H9 (cell line): ENCODE measurements around the gene FANCC. TPM values are rescaled to one million over a fixed set of nuclear protein-coding genes. Genes with fewer than 3 reads are reported as not detected.

Experiments used
- DNase-seq: peaks from one replicate; pipeline ENCODE4 v3.0.0-alpha.2; 2017
- H2AFZ ChIP-seq: one replicate; pipeline ENCODE4 v1.6.1; 2013; ENCODE audit warnings: mild to moderate bottlenecking, low read length, control low read depth, moderate library complexity
- H2AK5ac ChIP-seq: 2 replicates; pipeline ENCODE4 v1.6.1; 2013; ENCODE audit warnings: low read length, control low read depth, mixed read lengths; ENCODE audit not compliant: insufficient read length
- H2BK120ac ChIP-seq: one replicate; pipeline ENCODE4 v1.6.1; 2013; ENCODE audit warnings: low read depth, mild to moderate bottlenecking, low read length, control low read depth, inconsistent platforms; ENCODE audit not compliant: poor library complexity, severe bottlenecking
- H2BK12ac ChIP-seq: 2 replicates; pipeline ENCODE4 v1.6.1; 2013; ENCODE audit warnings: low read length, control low read depth, mixed read lengths, low read depth; ENCODE audit not compliant: insufficient read length
- H2BK15ac ChIP-seq: 2 replicates; pipeline ENCODE4 v1.6.1; 2013; ENCODE audit warnings: low read depth, low read length, control low read depth
- H2BK20ac ChIP-seq: one replicate; pipeline ENCODE4 v1.6.1; 2013; ENCODE audit warnings: low read depth, mild to moderate bottlenecking, low read length, control low read depth, inconsistent platforms; ENCODE audit not compliant: poor library complexity, severe bottlenecking
- H2BK5ac ChIP-seq: 2 replicates; pipeline ENCODE4 v1.6.1; 2013; ENCODE audit warnings: low read length, control low read depth, mixed read lengths; ENCODE audit not compliant: insufficient read length
- H3K14ac ChIP-seq: 2 replicates; pipeline ENCODE4 v1.6.1; 2013; ENCODE audit warnings: low read length, control low read depth; ENCODE audit not compliant: insufficient read depth
- H3K18ac ChIP-seq: 2 replicates; pipeline ENCODE4 v1.6.1; 2013; ENCODE audit warnings: low read depth, mild to moderate bottlenecking, mixed read lengths, low read length, control low read depth; ENCODE audit not compliant: insufficient read length
- H3K23ac ChIP-seq: 2 replicates; pipeline ENCODE4 v1.6.1; 2013; ENCODE audit warnings: low read length, control low read depth, mixed read lengths, low read depth; ENCODE audit not compliant: insufficient read length
- H3K23me2 ChIP-seq: 2 replicates; pipeline ENCODE4 v1.6.1; 2013; ENCODE audit warnings: low read depth, mild to moderate bottlenecking, mixed read lengths, low read length, control low read depth; ENCODE audit not compliant: insufficient read length, poor library complexity, severe bottlenecking
- H3K27ac ChIP-seq: 2 replicates; pipeline ENCODE4 v1.5.1; 2013; ENCODE audit warnings: low read length, control low read depth, mixed read lengths, low read depth; ENCODE audit not compliant: insufficient read length
- H3K27me3 ChIP-seq: 2 replicates; pipeline ENCODE4 v1.6.1; 2013; ENCODE audit warnings: low read length, control low read depth, inconsistent platforms; ENCODE audit not compliant: insufficient read depth
- H3K4ac ChIP-seq: 2 replicates; pipeline ENCODE4 v1.6.1; 2013; ENCODE audit warnings: low read depth, mild to moderate bottlenecking, control low read depth, inconsistent platforms, low read length, moderate library complexity
- H3K4me1 ChIP-seq: 2 replicates; pipeline ENCODE4 v1.6.1; 2013; ENCODE audit warnings: low read length, control low read depth, inconsistent platforms; ENCODE audit not compliant: insufficient read depth
- H3K4me2 ChIP-seq: 2 replicates; pipeline ENCODE4 v1.6.1; 2013; ENCODE audit warnings: low read length, control low read depth, mixed read lengths; ENCODE audit not compliant: insufficient read length, insufficient read depth
- H3K56ac ChIP-seq: 2 replicates; pipeline ENCODE4 v1.6.1; 2013; ENCODE audit warnings: low read depth, mild to moderate bottlenecking, mixed read lengths, low read length, control low read depth; ENCODE audit not compliant: insufficient read length
- H3K79me1 ChIP-seq: 2 replicates; pipeline ENCODE4 v1.6.1; 2013; ENCODE audit warnings: low read depth, mild to moderate bottlenecking, moderate library complexity, low read length, control low read depth, inconsistent platforms; ENCODE audit not compliant: insufficient read depth, poor library complexity, severe bottlenecking
- H3K79me2 ChIP-seq: 2 replicates; pipeline ENCODE4 v1.6.1; 2013; ENCODE audit warnings: low read length, control low read depth, inconsistent platforms; ENCODE audit not compliant: insufficient read depth
- H3K9ac ChIP-seq: 2 replicates; pipeline ENCODE4 v1.6.1; 2013; ENCODE audit warnings: low read length, control low read depth, mixed read lengths; ENCODE audit not compliant: insufficient read length; ENCODE audit errors: extremely low read depth
- H3K9me3 ChIP-seq: one replicate; pipeline ENCODE4 v1.6.1; 2013; ENCODE audit warnings: low read depth, low read length, inconsistent platforms; ENCODE audit not compliant: control insufficient read depth
- H3T11ph ChIP-seq: one replicate; pipeline ENCODE4 v1.6.1; 2013; ENCODE audit warnings: mild to moderate bottlenecking, low read length, control low read depth, inconsistent platforms
- H4K20me1 ChIP-seq: one replicate; pipeline ENCODE4 v1.6.1; 2013; ENCODE audit not compliant: control insufficient read depth, insufficient read length, insufficient read depth
- H4K5ac ChIP-seq: 2 replicates; pipeline ENCODE4 v1.6.1; 2013; ENCODE audit warnings: low read depth, mild to moderate bottlenecking, mixed read lengths, low read length, control low read depth; ENCODE audit not compliant: insufficient read length
- H4K8ac ChIP-seq: replicated peaks from 2 replicates; pipeline ENCODE4 v1.6.1; 2013; ENCODE audit warnings: low read length, control low read depth, mixed read lengths, low read depth; ENCODE audit not compliant: insufficient read length
- H4K91ac ChIP-seq: 2 replicates; pipeline ENCODE4 v1.6.1; 2013; ENCODE audit warnings: low read depth, mild to moderate bottlenecking, moderate library complexity, mixed read lengths, low read length, control low read depth; ENCODE audit not compliant: insufficient read length
- H3K27ac Mint-ChIP-seq, 3 experiments: 2 replicates in 2 of 3; 3 replicates in 1 of 3; pipeline ENCODE4 v1.8.0; 2020 to 2021; ENCODE audit warnings: mixed read lengths in 3 of 3, mild to moderate bottlenecking in 1 of 3, moderate library complexity in 1 of 3
- H3K27me3 Mint-ChIP-seq: 2 replicates; pipeline ENCODE4 v1.8.0; 2021; ENCODE audit warnings: low read depth, mild to moderate bottlenecking, moderate library complexity, mixed read lengths
- H3K36me3 Mint-ChIP-seq, 3 experiments: 2 replicates in 2 of 3; 3 replicates in 1 of 3; pipeline ENCODE4 v1.8.0; 2020 to 2021; ENCODE audit warnings: low read depth in 3 of 3, mixed read lengths in 3 of 3; ENCODE audit not compliant: insufficient read depth in 1 of 3
- H3K4me1 Mint-ChIP-seq, 2 experiments: 2 replicates each; pipeline ENCODE4 v1.8.0; 2020; ENCODE audit warnings: mixed read lengths in 2 of 2
- H3K4me3 Mint-ChIP-seq, 2 experiments: 2 replicates in 1 of 2; 3 replicates in 1 of 2; pipeline ENCODE4 v1.8.0; 2020 to 2021; ENCODE audit warnings: mild to moderate bottlenecking in 2 of 2, mixed read lengths in 2 of 2, moderate library complexity in 1 of 2
- H3K9me3 Mint-ChIP-seq, 2 experiments: 2 replicates in 1 of 2; 3 replicates in 1 of 2; pipeline ENCODE4 v1.8.0; 2020; ENCODE audit warnings: mild to moderate bottlenecking in 2 of 2, mixed read lengths in 2 of 2, moderate library complexity in 1 of 2
- WGBS: extraction: QIAGEN DNeasy Blood & Tissue Kit; methylation state at CpG from one replicate; pipeline ENCODE4 v1.1.7; 2013; ENCODE audit warnings: missing lambda C conversion rate, low lambda C conversion rate, mixed read lengths; ENCODE audit not compliant: insufficient read length; ENCODE audit errors: extremely low coverage; 5-methylcytosine and 5-hydroxymethylcytosine counted together
- total RNA-seq: library from RNA; stranded (reverse); gene quantifications from 2 replicates; pipeline ENCODE4 v1.2.1, GENCODE V29; 2021
- TF ChIP-seq, protein P1 (sequence below): fragments of 200-600 bp; sonication (generic); conservative IDR thresholded peaks from 3 replicates; pipeline ENCODE4 v1.8.0; 2021; ENCODE audit warnings: antibody characterized with exemption, mild to moderate bottlenecking

FANCC gene
- total RNA-seq, 1 experiment from 2014 or later = 14.6 TPM

GRCh38 chr9:95344735-95345325, 27.3 kb upstream of the FANCC start:
- H2BK120ac ChIP-seq = no peak overlapping the region
- H2BK15ac ChIP-seq = no peak overlapping the region
- H3K4ac ChIP-seq = no peak overlapping the region
- H4K20me1 ChIP-seq = no peaks in the 10 kb centered on the region
- no peak overlapping the region for H2AK5ac ChIP-seq
- H3K9me3 ChIP-seq = no peaks in the 10 kb centered on the region
- H2AFZ ChIP-seq = no peak overlapping the region
- no peak overlapping the region for H3K18ac ChIP-seq
- peaks cover 11% of the 10 kb centered on the region for H3K23me2 ChIP-seq
- Mint-ChIP-seq H3K27ac (no peak overlapping the region), H3K4me1 (peaks cover 0 to 14% of the 10 kb centered on the region in 2 experiments; a peak in 2 of 4 replicates), H3K36me3 (no peaks in the 10 kb centered on the region), H3K9me3 (no peaks in the 10 kb centered on the region), H3K4me3 (no peak overlapping the region), H3K27me3 (peaks cover 48% of the 10 kb centered on the region)
- TF ChIP-seq, protein P1, sequence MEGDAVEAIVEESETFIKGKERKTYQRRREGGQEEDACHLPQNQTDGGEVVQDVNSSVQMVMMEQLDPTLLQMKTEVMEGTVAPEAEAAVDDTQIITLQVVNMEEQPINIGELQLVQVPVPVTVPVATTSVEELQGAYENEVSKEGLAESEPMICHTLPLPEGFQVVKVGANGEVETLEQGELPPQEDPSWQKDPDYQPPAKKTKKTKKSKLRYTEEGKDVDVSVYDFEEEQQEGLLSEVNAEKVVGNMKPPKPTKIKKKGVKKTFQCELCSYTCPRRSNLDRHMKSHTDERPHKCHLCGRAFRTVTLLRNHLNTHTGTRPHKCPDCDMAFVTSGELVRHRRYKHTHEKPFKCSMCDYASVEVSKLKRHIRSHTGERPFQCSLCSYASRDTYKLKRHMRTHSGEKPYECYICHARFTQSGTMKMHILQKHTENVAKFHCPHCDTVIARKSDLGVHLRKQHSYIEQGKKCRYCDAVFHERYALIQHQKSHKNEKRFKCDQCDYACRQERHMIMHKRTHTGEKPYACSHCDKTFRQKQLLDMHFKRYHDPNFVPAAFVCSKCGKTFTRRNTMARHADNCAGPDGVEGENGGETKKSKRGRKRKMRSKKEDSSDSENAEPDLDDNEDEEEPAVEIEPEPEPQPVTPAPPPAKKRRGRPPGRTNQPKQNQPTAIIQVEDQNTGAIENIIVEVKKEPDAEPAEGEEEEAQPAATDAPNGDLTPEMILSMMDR = no peak
- H3K56ac ChIP-seq = no peak overlapping the region
- no CpG with 5 or more reads among the region's 3 CpGs for WGBS
- DNase-seq = no peak
- H3K9ac ChIP-seq = no peak overlapping the region
- no peaks in the 10 kb centered on the region for H3K79me2 ChIP-seq
- no peak overlapping the region for H4K8ac ChIP-seq
- H3K4me1 ChIP-seq = no peaks in the 10 kb centered on the region
- no peak overlapping the region for H3K14ac ChIP-seq
- no peak overlapping the region for H2BK12ac ChIP-seq
- no peak overlapping the region for H3K27ac ChIP-seq
- no peak overlapping the region for H2BK20ac ChIP-seq
- no peak overlapping the region for H2BK5ac ChIP-seq
- no peak overlapping the region for H3T11ph ChIP-seq
- no peak overlapping the region for H4K91ac ChIP-seq
- no peaks in the 10 kb centered on the region for H3K79me1 ChIP-seq
- H3K23ac ChIP-seq = no peak overlapping the region
- peaks cover 14% of the 10 kb centered on the region; the same call in 1 of the 2 replicates for H3K27me3 ChIP-seq
- no peak overlapping the region for H4K5ac ChIP-seq
- H3K4me2 ChIP-seq = no peak overlapping the region
